Lower lobe of right lung (tissue), 2 donors: ENCODE results near the gene MNX1. TPM values are rescaled to one million over a fixed set of nuclear protein-coding genes. Genes with fewer than 3 reads are reported as not detected.

ENCODE experiments used
- ATAC-seq, 2 donors: fragments of 200-7000 bp; cut with Tn5 transposase; one replicate each; pipeline ENCODE4 v1.9.1; 2020 to 2022; ENCODE audit warnings: mild to moderate bottlenecking in 2 of 2, moderate library complexity in 2 of 2
- DNase-seq: peaks from one replicate; pipeline ENCODE4 v3.0.0-alpha.2; 2020
- H3K27ac ChIP-seq: fragments of 200-600 bp; one replicate; pipeline ENCODE4 v1.8.0; 2022
- H3K27me3 ChIP-seq: fragments of 200-600 bp; one replicate; pipeline ENCODE4 v1.8.0; 2022; ENCODE audit warnings: low read depth
- H3K36me3 ChIP-seq: fragments of 200-600 bp; one replicate; pipeline ENCODE4 v1.8.0; 2022; ENCODE audit warnings: mild to moderate bottlenecking
- H3K4me1 ChIP-seq: fragments of 200-600 bp; one replicate; pipeline ENCODE4 v1.8.0; 2022
- H3K4me3 ChIP-seq: fragments of 200-600 bp; one replicate; pipeline ENCODE4 v1.8.0; 2022; ENCODE audit warnings: mild to moderate bottlenecking
- H3K9me3 ChIP-seq: fragments of 200-600 bp; one replicate; pipeline ENCODE4 v1.8.0; 2022
- CTCF ChIP-seq: fragments of 200-600 bp; IDR thresholded peaks from one replicate; pipeline ENCODE4 v1.8.0; 2022; ENCODE audit warnings: antibody characterized with exemption, mild to moderate bottlenecking
- intact Hi-C: fragments of 100-400 bp; cut with DNase I; formaldehyde crosslinking; loops from one replicate; pipeline ENCODE4 v1.11.0; 2022
- total RNA-seq: library from RNA; stranded (reverse); fragmentation: NEBNext Ultra II Directional; extraction: Animal tissue kit (Norgen Biotek cat#: 25700); gene quantifications from one replicate; pipeline ENCODE4 v1.2.1, GENCODE V29; 2021
- donor health status: DM: no; HTN: yes; CAD: no; lungs with severe emphysema.

MNX1 gene
- total RNA-seq, 1 donor from 2014 or later, result 0.74 TPM

GRCh38 chr7:157007470-157008066 is 2.9 kb downstream of the MNX1 start:
- Histone ChIP-seq H3K4me3 (no peak overlapping the region), H3K27ac (no peak overlapping the region), H3K27me3 (peaks cover 94% of the 10 kb centered on the region), H3K36me3 (no peaks in the 10 kb centered on the region), H3K9me3 (no peaks in the 10 kb centered on the region), H3K4me1 (peaks cover 21% of the 10 kb centered on the region)
- no peak for TF ChIP-seq CTCF
- intact Hi-C loops, result no loop called here
- DNase-seq, result no peak
- no peak for ATAC-seq

- ATAC-seq (no peak), DNase-seq (no peak)
- H3K4me3 ChIP-seq, result no peak overlapping the region
- no peaks in the 10 kb centered on the region for H3K36me3 ChIP-seq
- TF ChIP-seq CTCF, result no peak
- H3K4me1 ChIP-seq, result peaks cover 19% of the 10 kb centered on the region
- no peaks in the 10 kb centered on the region for H3K9me3 ChIP-seq
- intact Hi-C loops, result no loop called here
- no peak overlapping the region for H3K27ac ChIP-seq
- peaks cover 94% of the 10 kb centered on the region for H3K27me3 ChIP-seq
These were observed 3.5 kb downstream of the MNX1 start for GRCh38 chr7:157006829-157007469.

GRCh38 chr7:157006205-157006747 is 4.2 kb downstream of the MNX1 start:
- H3K27me3 ChIP-seq, result peaks cover 94% of the 10 kb centered on the region
- no peak for ATAC-seq
- H3K4me1 ChIP-seq, result peaks cover 12% of the 10 kb centered on the region
- H3K36me3 ChIP-seq, result no peaks in the 10 kb centered on the region
- H3K9me3 ChIP-seq, result no peaks in the 10 kb centered on the region
- intact Hi-C loops, result no loop called here
- no peak for DNase-seq
- no peak overlapping the region for H3K4me3 ChIP-seq
- TF ChIP-seq CTCF, result no peak
- no peak overlapping the region for H3K27ac ChIP-seq

- Histone ChIP-seq H3K4me1 (peaks cover 12% of the 10 kb centered on the region), H3K36me3 (no peaks in the 10 kb centered on the region), H3K27me3 (peaks cover 94% of the 10 kb centered on the region), H3K4me3 (no peak overlapping the region), H3K27ac (no peak overlapping the region), H3K9me3 (no peaks in the 10 kb centered on the region)
- intact Hi-C loops, result no loop called here
- DNase-seq (no peak), ATAC-seq (no peak)
- no peak for TF ChIP-seq CTCF
These were observed 4.8 kb downstream of the MNX1 start for GRCh38 chr7:157005456-157006204.

GRCh38 chr7:157004521-157005455 is 5.7 kb downstream of the MNX1 start:
- no peak for DNase-seq
- ATAC-seq, result no peak
- H3K27me3 ChIP-seq, result peaks cover 98% of the 10 kb centered on the region
- H3K27ac ChIP-seq, result no peak overlapping the region
- H3K36me3 ChIP-seq, result no peaks in the 10 kb centered on the region
- no peaks in the 10 kb centered on the region for H3K9me3 ChIP-seq
- peaks cover 20% of the 10 kb centered on the region for H3K4me1 ChIP-seq
- H3K4me3 ChIP-seq, result no peak overlapping the region
- TF ChIP-seq CTCF, result no peak
- intact Hi-C loops, result no loop called here
